Esophagus squamous epithelium (tissue), 4 donors: ENCODE results near the gene MLX.
"Not testable (repeated sequence)": the region's sequence is repeated elsewhere in the genome, so short reads cannot be mapped to it uniquely, and the experiment has no call there.

Experiments used
- CTCF ChIP-seq, 6 experiments: fragments of 450-650 bp in 4 of 6; fragments of 200-600 bp in 2 of 6; sonication (generic) in 2 of 6; IDR thresholded peaks; one replicate each; pipeline ENCODE4 v1.5.1; 2016 to 2019; ENCODE audit warnings: antibody characterized with exemption in 6 of 6, mild to moderate bottlenecking in 4 of 6, moderate library complexity in 4 of 6
- POLR2A ChIP-seq, 4 donors: fragments of 450-650 bp; IDR thresholded peaks; one replicate each; pipeline ENCODE4 v1.6.1; 2017; ENCODE audit warnings: antibody characterized with exemption in 4 of 4, mild to moderate bottlenecking in 4 of 4, moderate library complexity in 3 of 4

GRCh38 chr17:42555961-42556617 lies 10.8 kb upstream of the MLX start:
- TF ChIP-seq CTCF, POLR2A (IDR thresholded peaks at IDR 0.05): not testable (repeated sequence)
